Vein endothelial cell (primary cell): ENCODE data around the gene IPO5. TPM values are rescaled to one million over a fixed set of nuclear protein-coding genes. Genes with fewer than 3 reads are reported as not detected.

Experiments
- small RNA-seq: library from RNA; depleted of rRNA; stranded (forward); fragments of <200 nt; gene quantifications from one replicate; pipeline ENCODE3, GENCODE V24; 2012
- total RNA-seq: library from RNA; depleted of rRNA; stranded (reverse); fragments of >200 nt; gene quantifications from 2 replicates; pipeline ENCODE4 v1.2.3, GENCODE V29; 2012

IPO5 gene
- 121 and 171 TPM in 2 replicates for total RNA-seq

DNA sequence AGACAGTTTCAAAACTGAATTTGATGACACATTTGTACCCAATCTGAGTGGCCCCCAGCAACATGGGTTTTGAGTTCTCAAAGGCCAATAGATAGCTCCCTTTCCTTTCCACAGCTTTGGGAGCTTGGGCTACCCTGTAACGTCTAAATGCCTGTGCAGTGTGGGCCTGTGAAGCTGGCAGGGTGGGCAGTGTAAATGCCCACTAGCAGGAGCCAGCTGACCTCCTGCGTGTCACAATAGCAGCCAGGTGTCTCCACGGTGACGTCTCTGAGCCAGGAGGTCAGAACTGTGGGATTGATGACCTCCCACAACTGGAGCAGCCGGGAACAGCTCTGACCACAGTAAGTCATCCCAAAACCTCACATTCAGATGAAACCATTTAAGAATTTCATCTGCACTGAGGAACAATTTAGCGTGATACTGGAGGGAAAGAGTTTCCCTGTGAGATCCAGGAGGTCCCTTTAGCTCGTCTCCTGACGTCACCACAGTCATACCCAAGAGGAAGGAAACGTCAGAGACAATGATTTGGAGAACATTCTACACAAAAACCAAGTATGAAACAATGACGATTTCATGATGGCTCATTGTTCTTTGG is at the start of gene IPO5:
Gene IPO5, plus strand, starts transcription at position 300 of the 595 bp plus-strand sequence. CDS start 23,022 bp downstream, outside the sequence.

Small RNAs within 50 kb of the gene (small RNA-seq; reads per million reads assigned to genes)
- not detected for gene FTLP8

Other genes starting within 250 kb of the IPO5 start
- gene FARP1, start 189.4 kb downstream of the IPO5 start, total RNA-seq: 25.1 and 28.7 TPM in 2 replicates
- gene RNF113B, start 223.6 kb downstream of the IPO5 start, total RNA-seq: not detected in 2 replicates